ENCODE results near the gene ONECUT3. TPM values are rescaled to one million over a fixed set of nuclear protein-coding genes. Genes with fewer than 3 reads are reported as not detected.
"Not testable (repeated sequence)": the region's sequence is repeated elsewhere in the genome, so short reads cannot be mapped to it uniquely, and the experiment has no call there.

The ONECUT3 gene
- total RNA-seq, 2 experiments from 2014 or later, result not detected

DNA sequence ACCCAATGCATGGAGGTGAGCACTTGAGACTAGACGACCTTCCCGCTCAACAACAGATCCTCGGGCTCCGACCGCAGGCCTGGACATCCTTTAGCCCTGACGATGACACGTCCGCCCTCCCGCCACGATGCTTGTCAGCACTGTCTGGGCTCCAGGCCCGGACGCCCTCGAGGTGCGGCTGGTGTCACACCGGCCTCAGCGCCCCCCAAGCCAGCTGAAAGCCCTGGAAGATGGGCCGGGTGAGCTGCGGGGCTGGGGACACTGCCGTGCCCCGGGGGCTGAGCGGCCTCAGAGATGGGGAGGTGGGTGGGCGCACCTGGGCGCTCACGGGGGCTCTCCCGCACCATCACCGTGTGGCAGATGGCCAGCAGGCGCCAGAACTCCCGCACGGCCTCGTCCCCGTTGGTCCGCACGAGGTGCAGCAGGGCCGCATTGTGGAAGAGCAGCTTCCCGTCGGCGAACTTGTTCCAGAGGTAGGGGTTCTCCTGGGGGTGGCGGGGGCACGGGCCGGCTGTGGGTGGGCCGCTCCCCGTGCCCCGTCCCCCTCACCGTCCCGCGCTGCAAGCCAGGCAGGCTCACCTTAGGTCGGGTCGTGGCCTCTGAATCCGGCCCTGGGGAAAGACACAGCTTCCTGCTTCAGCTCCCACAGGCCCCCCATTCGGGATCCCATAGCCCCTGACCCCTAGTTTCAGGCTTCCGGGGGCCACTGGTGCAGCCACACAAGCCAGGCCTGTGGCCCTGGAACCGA, 43.3 kb downstream of the ONECUT3 start:
- Mint-ChIP-seq H3K4me3 (no peak overlapping the region), H3K36me3 (ENCODE audit: low read depth) (peaks cover 6% of the 10 kb centered on the region), H3K9me3 (ENCODE audit: insufficient read depth) (no peaks in the 10 kb centered on the region), H3K27ac (no peak overlapping the region), H3K4me1 (ENCODE audit: low read depth) (peaks cover 2% of the 10 kb centered on the region), H3K27me3 (ENCODE audit: low read depth) (no peaks in the 10 kb centered on the region)
- CTCF ChIA-PET, result interaction anchor here (0.7 to 1.4 kb wide), 5 partner anchors 15 to 246 kb away, joined by 3 to 6 read pairs (median 4); no protein-coding TSS in a partner anchor
- ATAC-seq (no peak), DNase-seq (no peak)
- POLR2A ChIA-PET, result no interaction called here

DNA sequence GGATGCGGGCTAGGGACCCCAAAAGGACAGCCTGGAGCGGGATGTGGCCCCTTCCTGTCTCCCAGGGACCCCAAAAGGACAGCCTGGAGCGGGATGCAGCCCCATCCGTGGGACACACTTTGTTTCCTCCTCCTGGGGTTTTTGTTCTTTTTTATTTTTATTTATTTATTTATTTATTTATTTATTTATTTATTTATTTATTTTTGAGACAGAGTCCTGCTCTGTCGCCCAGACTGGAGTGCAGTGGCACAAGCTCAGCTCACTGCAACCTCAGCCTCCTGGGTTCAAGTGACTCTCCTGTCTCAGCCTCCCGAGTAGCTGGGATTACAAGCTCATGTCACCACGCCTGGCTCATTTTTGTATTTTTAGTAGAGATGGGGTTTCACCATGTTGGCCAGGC, 44.0 kb downstream of the ONECUT3 start:
- ATAC-seq; H3K36me3 Mint-ChIP-seq (ENCODE audit: low read depth); H3K27me3 Mint-ChIP-seq (ENCODE audit: low read depth); H3K27ac Mint-ChIP-seq; POLR2A ChIA-PET; H3K4me3 Mint-ChIP-seq; H3K4me1 Mint-ChIP-seq (ENCODE audit: low read depth); H3K9me3 Mint-ChIP-seq (ENCODE audit: insufficient read depth); DNase-seq: not testable (repeated sequence)
- CTCF ChIA-PET, result interaction anchor here (1.4 kb wide), 1 partner anchor 125 kb away, joined by 4 read pairs; no protein-coding TSS in a partner anchor

- POLR2A ChIA-PET, result no interaction called here
Observed at GRCh38 chr19:1799695-1800342, 46.5 kb downstream of the ONECUT3 start.

GRCh38 chr19:1804858-1805257, 51.6 kb downstream of the ONECUT3 start:
- Mint-ChIP-seq H3K4me3 (no peak overlapping the region), H3K27ac (no peak overlapping the region), H3K36me3 (ENCODE audit: low read depth) (peaks cover 6% of the 10 kb centered on the region), H3K4me1 (ENCODE audit: low read depth) (no peaks in the 10 kb centered on the region), H3K27me3 (ENCODE audit: low read depth) (no peaks in the 10 kb centered on the region), H3K9me3 (ENCODE audit: insufficient read depth) (no peaks in the 10 kb centered on the region)
- ATAC-seq (no peak), DNase-seq (no peak)
- ChIA-PET POLR2A (no interaction called here), CTCF (no interaction called here)

More at GRCh38 chr19:1799695-1800342, 46.5 kb downstream of the ONECUT3 start:
- ATAC-seq (no peak), DNase-seq (no peak)
- peaks cover 9% of the 10 kb centered on the region for H3K36me3 Mint-ChIP-seq (ENCODE audit: low read depth)
- H3K4me1 Mint-ChIP-seq (ENCODE audit: low read depth), result no peaks in the 10 kb centered on the region
- H3K27ac Mint-ChIP-seq, result no peak overlapping the region
- H3K4me3 Mint-ChIP-seq, result no peak overlapping the region
- no peaks in the 10 kb centered on the region for H3K9me3 Mint-ChIP-seq (ENCODE audit: insufficient read depth)
- H3K27me3 Mint-ChIP-seq (ENCODE audit: low read depth), result no peaks in the 10 kb centered on the region
- CTCF ChIA-PET, result interaction anchor here (1.5 kb wide), 1 partner anchor 38 kb away, joined by 3 read pairs; no protein-coding TSS in a partner anchor

- Mint-ChIP-seq H3K27me3 (ENCODE audit: low read depth) (no peaks in the 10 kb centered on the region), H3K27ac (no peak overlapping the region), H3K36me3 (ENCODE audit: low read depth) (peaks cover 3% of the 10 kb centered on the region), H3K4me1 (ENCODE audit: low read depth) (no peaks in the 10 kb centered on the region), H3K9me3 (ENCODE audit: insufficient read depth) (no peaks in the 10 kb centered on the region), H3K4me3 (no peak overlapping the region)
- POLR2A ChIA-PET, result no interaction called here
- CTCF ChIA-PET, result no interaction called here
- DNase-seq (no peak), ATAC-seq (no peak)
Observed at GRCh38 chr19:1805401-1806183, 52.3 kb downstream of the ONECUT3 start.

- H3K4me3 Mint-ChIP-seq, result no peak overlapping the region
- POLR2A ChIA-PET, result no interaction called here
- H3K27ac Mint-ChIP-seq, result no peak overlapping the region
- no peaks in the 10 kb centered on the region for H3K27me3 Mint-ChIP-seq (ENCODE audit: low read depth)
- no peaks in the 10 kb centered on the region for H3K9me3 Mint-ChIP-seq (ENCODE audit: insufficient read depth)
- peaks cover 3% of the 10 kb centered on the region for H3K36me3 Mint-ChIP-seq (ENCODE audit: low read depth)
- DNase-seq (no peak), ATAC-seq (no peak)
- CTCF ChIA-PET, result no interaction called here
- H3K4me1 Mint-ChIP-seq (ENCODE audit: low read depth), result peaks cover 7% of the 10 kb centered on the region
Observed at GRCh38 chr19:1806184-1807029, 53.1 kb downstream of the ONECUT3 start.

DNA sequence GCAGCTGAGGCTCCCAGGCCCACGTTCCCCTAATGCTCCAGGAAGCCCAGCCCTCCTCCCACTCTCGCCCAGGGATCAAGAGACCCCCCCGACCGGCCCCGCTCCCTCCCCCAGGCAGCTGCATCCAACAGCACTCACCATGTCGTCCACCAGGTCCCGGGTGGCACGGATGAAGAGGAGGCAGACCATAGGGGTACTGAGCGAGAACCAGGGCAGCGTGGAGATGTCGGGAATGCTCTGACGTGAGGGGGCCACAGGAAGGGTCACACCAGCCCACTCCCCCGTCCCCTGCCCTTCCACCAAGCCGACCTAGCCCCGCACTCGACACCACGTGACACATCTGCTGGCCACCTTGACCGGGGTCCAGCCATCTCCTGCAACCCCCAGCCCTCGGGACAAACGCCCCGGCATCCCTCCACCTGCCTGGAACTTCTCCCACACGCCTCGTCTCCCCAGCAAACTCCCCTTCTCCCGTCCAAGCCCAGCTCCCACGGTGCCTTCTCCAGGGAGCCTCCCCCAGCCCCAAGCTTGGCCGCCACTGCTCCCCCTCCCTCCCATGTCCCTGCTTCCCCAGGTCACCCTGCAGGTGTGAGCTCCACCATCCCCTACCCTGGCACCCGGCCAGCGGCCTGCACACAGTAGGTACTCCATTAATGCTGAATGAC, 53.9 kb downstream of the ONECUT3 start:
- ChIA-PET CTCF (no interaction called here), POLR2A (no interaction called here)
- no peak overlapping the region for H3K27ac Mint-ChIP-seq
- H3K36me3 Mint-ChIP-seq (ENCODE audit: low read depth), result peaks cover 3% of the 10 kb centered on the region
- H3K27me3 Mint-ChIP-seq (ENCODE audit: low read depth), result no peaks in the 10 kb centered on the region
- no peak overlapping the region for H3K4me3 Mint-ChIP-seq
- DNase-seq (no peak), ATAC-seq (no peak)
- H3K9me3 Mint-ChIP-seq (ENCODE audit: insufficient read depth), result no peaks in the 10 kb centered on the region
- peaks cover 9% of the 10 kb centered on the region for H3K4me1 Mint-ChIP-seq (ENCODE audit: low read depth)

DNA sequence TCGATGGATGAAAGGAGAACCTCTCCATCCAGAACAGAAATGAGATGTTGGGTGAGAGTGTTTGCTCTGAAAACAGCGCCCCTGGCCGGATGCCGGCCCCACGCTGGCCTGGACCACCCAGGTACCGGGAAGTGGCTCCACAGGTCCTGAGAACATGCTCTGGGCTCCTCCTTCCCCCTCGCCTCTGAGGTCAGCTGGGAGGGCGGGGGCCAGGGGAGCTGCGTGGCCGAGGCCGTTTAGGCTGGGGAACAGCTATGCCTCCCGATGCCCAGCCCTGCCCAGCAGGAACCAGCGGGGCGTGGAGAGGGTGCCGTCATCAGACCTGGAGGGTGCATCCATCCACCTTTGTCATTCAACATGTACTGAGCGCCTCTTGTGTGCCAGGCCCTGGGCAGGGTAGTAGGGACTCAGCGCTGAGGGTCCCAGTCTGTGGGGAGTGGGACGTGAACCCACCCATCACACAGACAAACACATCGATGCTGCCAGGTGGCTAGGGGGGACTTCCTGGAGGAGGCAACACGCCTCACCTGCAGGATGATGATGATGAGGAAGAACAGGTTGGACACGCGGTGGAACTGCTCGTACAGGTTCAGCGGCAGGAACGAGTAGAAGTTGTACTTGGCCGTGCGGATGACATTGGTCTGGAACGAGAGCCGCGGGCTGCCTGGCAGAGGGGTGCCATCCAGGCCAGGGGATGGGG, 54.5 kb downstream of the ONECUT3 start:
- no peak overlapping the region for H3K27ac Mint-ChIP-seq
- H3K36me3 Mint-ChIP-seq (ENCODE audit: low read depth), result peaks cover 3% of the 10 kb centered on the region
- DNase-seq (no peak), ATAC-seq (no peak)
- ChIA-PET CTCF (no interaction called here), POLR2A (no interaction called here)
- no peaks in the 10 kb centered on the region for H3K9me3 Mint-ChIP-seq (ENCODE audit: insufficient read depth)
- H3K27me3 Mint-ChIP-seq (ENCODE audit: low read depth), result no peaks in the 10 kb centered on the region
- H3K4me1 Mint-ChIP-seq (ENCODE audit: low read depth), result peaks cover 14% of the 10 kb centered on the region
- no peak overlapping the region for H3K4me3 Mint-ChIP-seq

- H3K9me3 Mint-ChIP-seq (ENCODE audit: insufficient read depth), result no peaks in the 10 kb centered on the region
- H3K27ac Mint-ChIP-seq, result no peak overlapping the region
- ATAC-seq (no peak), DNase-seq (no peak)
- CTCF ChIA-PET, result no interaction called here
- no peaks in the 10 kb centered on the region for H3K27me3 Mint-ChIP-seq (ENCODE audit: low read depth)
- POLR2A ChIA-PET, result no interaction called here
- H3K4me3 Mint-ChIP-seq, result no peak overlapping the region
- H3K4me1 Mint-ChIP-seq (ENCODE audit: low read depth), result peaks cover 19% of the 10 kb centered on the region
- peaks cover 3% of the 10 kb centered on the region for H3K36me3 Mint-ChIP-seq (ENCODE audit: low read depth)
Observed at GRCh38 chr19:1808395-1808731, 55.1 kb downstream of the ONECUT3 start.

DNA sequence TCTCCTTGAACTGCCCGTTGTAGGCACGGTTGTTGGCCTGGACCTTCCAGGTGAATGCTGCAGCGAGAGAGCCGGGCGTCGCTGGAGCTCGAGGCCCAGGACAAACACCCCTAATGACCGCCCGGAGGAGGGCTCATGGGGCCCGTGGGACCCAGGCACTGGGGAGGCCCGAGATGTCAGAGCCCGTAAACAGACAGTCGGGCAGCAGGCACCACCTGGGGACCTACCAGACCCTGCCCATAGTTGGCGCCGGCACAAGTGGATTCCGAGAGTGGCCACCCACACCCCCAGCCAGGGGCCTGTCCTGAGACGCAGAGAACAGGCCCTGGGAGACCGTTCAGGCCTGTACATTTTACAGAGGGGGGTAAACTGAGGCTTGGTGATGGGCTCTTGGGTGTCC, 56.4 kb downstream of the ONECUT3 start:
- POLR2A ChIA-PET, result no interaction called here
- Mint-ChIP-seq H3K27me3 (ENCODE audit: low read depth) (no peaks in the 10 kb centered on the region), H3K27ac (no peak overlapping the region), H3K4me3 (no peak overlapping the region), H3K9me3 (ENCODE audit: insufficient read depth) (no peaks in the 10 kb centered on the region), H3K4me1 (ENCODE audit: low read depth) (peaks cover 24% of the 10 kb centered on the region), H3K36me3 (ENCODE audit: low read depth) (no peaks in the 10 kb centered on the region)
- CTCF ChIA-PET, result no interaction called here
- ATAC-seq (no peak), DNase-seq (no peak)
